Spinal cord (tissue), 10 donors: ENCODE measurements around the gene RAMAC. TPM values are rescaled to one million over a fixed set of nuclear protein-coding genes. Genes with fewer than 3 reads are reported as not detected.
"Not testable (repeated sequence)": the region's sequence is repeated elsewhere in the genome, so short reads cannot be mapped to it uniquely, and the experiment has no call there.

Experiments
- DNase-seq, 6 donors: peaks; one replicate each; pipeline versions ENCODE4 v3.0.0 to v3.0.0-alpha.2; 2013 to 2015; ENCODE audit warnings: low spot score in 6 of 6, low read depth in 4 of 6
- H3K27ac ChIP-seq: one replicate; pipeline ENCODE4 v1.5.1; 2013; ENCODE audit warnings: low read depth, low read length, control low read depth
- H3K27me3 ChIP-seq: one replicate; pipeline ENCODE4 v1.6.1; 2013; ENCODE audit warnings: low read length; ENCODE audit not compliant: control insufficient read depth, insufficient read depth
- H3K36me3 ChIP-seq: one replicate; pipeline ENCODE4 v1.6.1; 2013; ENCODE audit warnings: low read length; ENCODE audit not compliant: control insufficient read depth, insufficient read depth
- H3K4me1 ChIP-seq: one replicate; pipeline ENCODE4 v1.6.1; 2013; ENCODE audit warnings: low read length; ENCODE audit not compliant: control insufficient read depth, insufficient read depth
- H3K4me3 ChIP-seq: one replicate; pipeline ENCODE4 v1.5.1; 2013; ENCODE audit warnings: low read depth, low read length, control low read depth
- H3K9me3 ChIP-seq: one replicate; pipeline ENCODE4 v1.6.1; 2013; ENCODE audit warnings: low read length; ENCODE audit not compliant: control insufficient read depth, insufficient read depth
- whole genome bisulfite sequencing: methylation state at CpG from one replicate; pipeline ENCODE4 v1.1.5; 2013; ENCODE audit warnings: missing lambda C conversion rate; ENCODE audit not compliant: insufficient coverage; 5-methylcytosine and 5-hydroxymethylcytosine counted together
- polyA plus RNA-seq, 2 donors: library from polyadenylated mRNA; unstranded; fragments of 120-200 nt; gene quantifications; one replicate each; pipeline ENCODE4 v1.2.1, GENCODE V29; 2013; ENCODE audit not compliant: insufficient read length in 2 of 2
- total RNA-seq, 2 donors: library from RNA; depleted of rRNA in 1 of 2; stranded (reverse); fragments of 120-200 nt in 1 of 2; fragments of >200 nt in 1 of 2; gene quantifications; one replicate each; pipeline versions ENCODE4 v1.2.3 to v1.2.4, GENCODE V29; 2013 to 2014
- donor health status: healthy.

RAMAC gene
- total and polyA plus RNA-seq, 4 donors: 26.8 to 35.6 (median 33.6) TPM

DNA sequence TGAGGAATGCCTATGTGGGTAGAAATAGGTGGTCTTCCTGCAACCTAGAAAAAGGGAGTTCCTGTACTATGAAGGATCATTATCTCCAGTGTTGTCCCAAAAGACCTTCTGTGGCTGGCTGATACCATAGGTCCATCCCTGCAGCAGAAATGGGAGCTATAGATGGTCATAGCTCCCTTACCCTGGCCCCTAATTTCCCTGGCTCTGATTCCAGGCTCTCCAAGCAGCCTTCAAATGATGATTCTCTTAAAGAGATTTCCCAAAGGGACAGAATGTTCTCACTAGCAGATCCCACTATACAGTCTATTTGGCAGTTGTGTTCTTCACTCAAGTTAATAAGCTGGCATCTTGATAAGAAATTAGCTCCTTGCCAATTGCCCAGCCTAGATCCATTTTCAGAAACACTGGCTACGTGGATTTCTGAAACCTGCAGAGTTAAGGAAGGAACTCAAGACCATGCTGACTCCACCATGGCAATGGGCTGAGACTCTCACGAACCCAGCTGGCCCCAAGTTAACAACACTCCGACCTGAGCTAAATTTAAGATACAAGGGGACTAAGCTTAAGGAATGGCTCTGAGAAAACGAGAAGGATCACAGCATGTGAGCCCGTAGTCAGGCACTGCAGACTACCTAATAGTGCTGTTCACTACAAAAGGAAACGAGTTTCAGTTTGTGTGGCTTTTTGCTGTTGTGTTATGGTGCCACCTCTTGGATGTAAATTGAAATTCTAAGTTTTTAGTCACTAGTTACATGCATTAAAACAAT is 14.1 kb downstream of the RAMAC start:
- DNase-seq: peak in 4 of 6 donors; percentile 44 to 90 (median 64)
- H3K27ac ChIP-seq: no peak overlapping the region
- H3K36me3 ChIP-seq: peaks cover under 1% of the 10 kb centered on the region
- H3K4me1 ChIP-seq: peaks cover 3% of the 10 kb centered on the region
- peak overlapping the region; percentile 28 for H3K4me3 ChIP-seq
- no peaks in the 10 kb centered on the region for H3K27me3 ChIP-seq
- WGBS: 46% methylated on average over 4 of the region's 6 CpGs
- no peaks in the 10 kb centered on the region for H3K9me3 ChIP-seq

DNA sequence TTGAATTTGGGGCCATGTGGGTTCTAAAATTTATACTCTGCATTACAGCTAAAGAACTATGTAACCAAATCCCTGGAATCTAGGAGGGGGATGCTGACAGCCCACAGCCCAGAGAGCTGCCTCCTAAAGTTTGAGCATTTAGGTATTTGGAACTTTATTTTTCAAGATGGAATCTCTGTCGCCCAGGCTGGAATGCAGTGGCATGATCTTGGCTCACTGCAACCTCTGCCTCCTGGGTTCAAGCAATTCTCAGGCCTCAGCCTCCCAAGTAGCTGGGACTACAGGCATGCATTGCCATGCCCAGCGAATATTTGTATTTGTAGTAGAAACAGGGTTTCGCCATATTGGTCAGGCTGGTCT is 14.6 kb downstream of the RAMAC start:
- not testable (repeated sequence) for H3K27me3 ChIP-seq, H3K36me3 ChIP-seq, H3K9me3 ChIP-seq, H3K4me1 ChIP-seq, DNase-seq, H3K27ac ChIP-seq
- WGBS: 90% methylated on average over 2 of the region's 3 CpGs
- peak overlapping the region; percentile 28 for H3K4me3 ChIP-seq

DNA sequence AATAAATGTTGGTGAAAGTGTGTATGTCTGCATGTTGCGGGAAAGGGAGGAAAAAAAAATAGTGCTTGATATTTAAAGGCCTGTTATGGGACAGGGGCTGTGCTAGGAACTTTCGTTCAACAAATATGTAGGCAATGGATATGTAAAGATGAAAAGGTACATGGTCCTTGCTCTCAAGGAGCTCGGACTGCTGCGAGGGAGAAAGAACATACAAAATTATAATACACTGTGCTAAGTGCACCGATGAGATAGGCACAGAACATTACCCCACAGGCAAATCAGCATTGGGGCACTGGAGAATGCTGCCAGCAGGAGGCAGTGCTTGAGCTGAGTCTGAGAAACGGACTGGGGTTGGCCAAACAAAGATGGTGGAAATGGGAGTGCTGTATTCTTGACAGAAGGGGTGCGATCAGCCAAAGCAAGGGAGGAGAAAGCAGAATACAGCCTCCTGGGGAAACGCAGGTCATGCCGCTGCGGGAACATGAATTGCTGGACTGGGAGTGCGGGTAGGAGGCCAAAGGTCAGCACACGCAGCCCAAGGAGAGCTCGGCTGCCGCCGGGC is 24.8 kb downstream of the RAMAC start:
- peak overlapping the region; percentile 81 for H3K27ac ChIP-seq
- H3K36me3 ChIP-seq: peaks cover 17% of the 10 kb centered on the region
- peaks cover 15% of the 10 kb centered on the region for H3K4me1 ChIP-seq
- peak overlapping the region; percentile 87 for H3K4me3 ChIP-seq
- WGBS: 8% methylated on average over 11 of the region's 15 CpGs
- DNase-seq: peak in 4 of 6 donors; percentile 28 to 91 (median 72)
- H3K9me3 ChIP-seq: no peaks in the 10 kb centered on the region
- no peaks in the 10 kb centered on the region for H3K27me3 ChIP-seq

DNA sequence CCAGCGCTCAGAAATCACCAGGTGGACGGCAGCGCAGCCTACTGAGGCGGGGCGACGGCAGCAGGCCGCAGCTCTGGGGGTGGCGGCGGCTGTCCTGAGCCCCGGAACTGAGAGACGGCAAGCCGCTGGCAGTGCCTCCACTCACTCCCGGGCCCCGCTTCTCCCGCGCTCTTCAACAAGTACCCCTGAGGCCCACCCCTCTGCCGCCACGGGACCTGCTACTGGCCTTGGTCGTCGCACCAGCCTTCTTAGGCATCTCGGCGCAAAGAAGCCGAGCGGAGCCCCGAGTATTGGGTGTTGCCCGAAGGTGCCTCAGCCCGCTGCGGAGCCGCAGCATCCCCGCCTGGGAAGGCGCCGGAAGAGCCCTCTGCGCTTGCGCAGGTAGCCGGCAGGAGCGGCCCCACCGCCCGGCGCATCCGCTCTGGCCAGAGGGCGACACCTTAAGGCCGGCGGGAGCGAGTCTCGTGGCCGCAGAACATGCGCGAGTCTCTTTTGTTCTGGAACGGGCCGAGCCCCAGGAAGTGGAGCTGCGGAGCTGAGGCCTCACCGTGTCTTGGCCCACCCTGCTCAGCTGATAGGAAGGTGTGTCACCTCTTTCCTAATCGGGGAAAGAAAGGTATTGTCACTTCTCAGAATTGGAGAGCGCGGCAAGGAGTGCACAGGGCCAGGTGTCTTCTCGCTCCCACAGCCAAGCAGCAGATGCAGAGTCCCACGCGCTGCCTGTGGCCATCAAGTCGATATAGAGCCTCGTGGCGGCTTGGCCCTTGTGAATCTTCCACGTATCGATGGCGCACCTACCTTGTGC is 25.5 kb downstream of the RAMAC start, which contains the start of gene C15orf40:
Gene C15orf40, minus strand, starts transcription at position 369 of the 805 bp plus-strand sequence. Its CDS starts 32 bp downstream, at position 337.
- H3K36me3 ChIP-seq: peaks cover 18% of the 10 kb centered on the region
- H3K27me3 ChIP-seq: no peaks in the 10 kb centered on the region
- H3K27ac ChIP-seq: peak within 1 kb of the TSS; percentile 81
- H3K9me3 ChIP-seq: no peaks in the 10 kb centered on the region
- 2% methylated on average over 64 of the region's 64 CpGs for WGBS
- H3K4me1 ChIP-seq: peaks cover 15% of the 10 kb centered on the region
- peak within 1 kb of the TSS; percentile 87 for H3K4me3 ChIP-seq
- peak; percentile 80 to 98 (median 88) for DNase-seq

- peak overlapping the region; percentile 87 for H3K4me3 ChIP-seq
- H3K4me1 ChIP-seq: peaks cover 15% of the 10 kb centered on the region
- no peaks in the 10 kb centered on the region for H3K9me3 ChIP-seq
- DNase-seq: no peak
- peaks cover 13% of the 10 kb centered on the region for H3K36me3 ChIP-seq
- H3K27ac ChIP-seq: peak overlapping the region; percentile 69
- WGBS: 56% methylated on average over 9 of the region's 9 CpGs
- no peaks in the 10 kb centered on the region for H3K27me3 ChIP-seq
Observed at GRCh38 chr15:83012076-83012426, 26.0 kb downstream of the RAMAC start.

GRCh38 chr15:83012636-83013035 is 26.6 kb downstream of the RAMAC start:
- Histone ChIP-seq H3K4me3 (no peak overlapping the region), H3K36me3 (peaks cover 9% of the 10 kb centered on the region), H3K4me1 (peaks cover 15% of the 10 kb centered on the region), H3K27me3 (no peaks in the 10 kb centered on the region), H3K27ac (no peak overlapping the region), H3K9me3 (no peaks in the 10 kb centered on the region)
- 91% methylated on average over 6 of the region's 6 CpGs for WGBS
- DNase-seq: no peak

GRCh38 chr15:83014205-83014653 is 28.2 kb downstream of the RAMAC start:
- Histone ChIP-seq H3K27ac (no peak overlapping the region), H3K36me3 (peaks cover 7% of the 10 kb centered on the region), H3K4me1 (peaks cover 19% of the 10 kb centered on the region), H3K4me3 (no peak overlapping the region), H3K9me3 (no peaks in the 10 kb centered on the region), H3K27me3 (no peaks in the 10 kb centered on the region)
- DNase-seq: no peak
- WGBS: 67% methylated on average over 5 of the region's 5 CpGs

DNA sequence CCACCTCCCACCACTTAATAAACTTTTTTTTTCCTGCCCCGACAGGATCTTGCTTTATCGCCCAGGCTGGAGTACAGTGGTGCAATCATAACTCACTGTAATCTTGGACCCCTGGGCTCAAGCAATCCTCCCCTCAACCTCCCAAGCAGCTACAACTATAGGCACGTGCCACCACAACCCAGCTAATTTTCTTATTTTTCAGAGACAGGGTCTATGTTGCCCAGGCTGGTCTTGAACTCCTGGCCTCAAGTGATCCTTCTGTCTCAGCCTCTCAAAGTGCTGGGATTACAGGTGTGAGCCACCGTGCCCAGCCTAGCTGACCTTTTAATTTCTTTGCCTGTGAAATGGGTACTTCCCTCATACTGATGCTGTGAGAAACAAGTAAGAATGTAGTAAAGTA is 29.4 kb downstream of the RAMAC start:
- 76% methylated on average over 3 of the region's 4 CpGs for WGBS
- no peak overlapping the region for H3K4me3 ChIP-seq
- peaks cover 20% of the 10 kb centered on the region for H3K4me1 ChIP-seq
- DNase-seq: no peak
- no peaks in the 10 kb centered on the region for H3K9me3 ChIP-seq
- no peak overlapping the region for H3K27ac ChIP-seq
- H3K27me3 ChIP-seq: no peaks in the 10 kb centered on the region
- peaks cover 15% of the 10 kb centered on the region for H3K36me3 ChIP-seq

GRCh38 chr15:83016906-83017305 is 30.9 kb downstream of the RAMAC start:
- H3K36me3 ChIP-seq: peaks cover 19% of the 10 kb centered on the region
- H3K27me3 ChIP-seq: no peaks in the 10 kb centered on the region
- H3K4me1 ChIP-seq: peaks cover 13% of the 10 kb centered on the region
- no peak overlapping the region for H3K4me3 ChIP-seq
- H3K27ac ChIP-seq: no peak overlapping the region
- no peaks in the 10 kb centered on the region for H3K9me3 ChIP-seq
- DNase-seq: no peak
- 80% methylated on average over 2 of the region's 5 CpGs for WGBS
